Neural progenitor cell (in vitro differentiated cells): ENCODE data around the gene VWA8.

ENCODE experiments used
- EZH2phosphoT487 ChIP-seq: fragments of 200-600 bp; sonication (generic); IDR thresholded peaks from 2 replicates; pipeline ENCODE4 v1.6.1; 2017; ENCODE audit warnings: antibody characterized with exemption
- TF ChIP-seq, protein P1 (sequence below): fragments of 200-600 bp; sonication (generic); IDR thresholded peaks from 2 replicates; pipeline ENCODE4 v1.5.1; 2017; ENCODE audit warnings: antibody characterized with exemption, mild to moderate bottlenecking

DNA sequence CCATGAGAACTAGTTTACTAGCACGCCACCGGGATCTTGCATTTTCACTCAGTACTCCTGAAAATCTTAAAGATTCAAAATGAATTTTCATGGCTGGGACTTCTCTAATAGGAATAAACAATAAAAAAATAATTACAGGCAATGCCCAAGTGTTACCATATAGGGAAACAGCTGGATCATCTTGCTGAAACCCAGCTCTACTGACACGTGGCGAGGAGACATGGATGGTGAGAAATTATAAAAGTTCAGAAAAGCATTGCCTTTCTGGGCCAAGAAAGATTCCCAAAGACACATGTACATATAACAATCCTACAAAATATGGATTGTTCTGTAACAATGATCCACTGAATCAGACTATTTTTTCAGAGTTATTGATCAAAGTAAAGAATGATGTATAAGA, 294.3 kb downstream of the VWA8 start:
- TF ChIP-seq, protein P1, sequence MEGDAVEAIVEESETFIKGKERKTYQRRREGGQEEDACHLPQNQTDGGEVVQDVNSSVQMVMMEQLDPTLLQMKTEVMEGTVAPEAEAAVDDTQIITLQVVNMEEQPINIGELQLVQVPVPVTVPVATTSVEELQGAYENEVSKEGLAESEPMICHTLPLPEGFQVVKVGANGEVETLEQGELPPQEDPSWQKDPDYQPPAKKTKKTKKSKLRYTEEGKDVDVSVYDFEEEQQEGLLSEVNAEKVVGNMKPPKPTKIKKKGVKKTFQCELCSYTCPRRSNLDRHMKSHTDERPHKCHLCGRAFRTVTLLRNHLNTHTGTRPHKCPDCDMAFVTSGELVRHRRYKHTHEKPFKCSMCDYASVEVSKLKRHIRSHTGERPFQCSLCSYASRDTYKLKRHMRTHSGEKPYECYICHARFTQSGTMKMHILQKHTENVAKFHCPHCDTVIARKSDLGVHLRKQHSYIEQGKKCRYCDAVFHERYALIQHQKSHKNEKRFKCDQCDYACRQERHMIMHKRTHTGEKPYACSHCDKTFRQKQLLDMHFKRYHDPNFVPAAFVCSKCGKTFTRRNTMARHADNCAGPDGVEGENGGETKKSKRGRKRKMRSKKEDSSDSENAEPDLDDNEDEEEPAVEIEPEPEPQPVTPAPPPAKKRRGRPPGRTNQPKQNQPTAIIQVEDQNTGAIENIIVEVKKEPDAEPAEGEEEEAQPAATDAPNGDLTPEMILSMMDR, result no peak
- no peak for TF ChIP-seq EZH2phosphoT487
